ENCODE measurements around the gene SPINK8. TPM values are rescaled to one million over a fixed set of nuclear protein-coding genes. Genes with fewer than 3 reads are reported as not detected.

Gene SPINK8
- total and polyA plus RNA-seq, 2 of the 4 experiments (the other 2 are of a cell fraction) = not detected

GRCh38 chr3:48258530-48258929 is 74.9 kb downstream of the SPINK8 start:
- H4K8ac ChIP-seq (ENCODE audit: low read depth in 2 of 2, low read length in 2 of 2) = no peak overlapping the region
- dilution Hi-C loops (cut with HindIII; ENCODE audit: low sequenced_read_pairs, unreplicated experiment) (no loop called here), intact Hi-C loops (cut with micrococcal nuclease) (no loop called here), in situ Hi-C loops (cut with MboI; ENCODE audit: low sequenced_read_pairs) (no loop called here)
- no peak overlapping the region for H3K56ac ChIP-seq (ENCODE audit: extremely low read depth, insufficient read depth, low read length)
- BruUV-seq (replicated peaks) = no TSS peak
- 0 out of 2 replicates have a peak, but pooled peaks cover 3% of the 10 kb centered on the region for H3K36me3 ChIP-seq (ENCODE audit: control insufficient read depth, insufficient read depth, low read length)
- H3K23ac ChIP-seq (ENCODE audit: low read depth, low read length) = no peak overlapping the region
- H3K14ac ChIP-seq (replicated peaks; ENCODE audit: low read depth, low read length) = no peak overlapping the region
- peaks cover 0 to 2% of the 10 kb centered on the region in 2 experiments; a peak in 2 of 4 replicates for H3K79me1 ChIP-seq (ENCODE audit: low read depth in 1 of 2, low read length in 2 of 2)
- no peak overlapping the region for H3K4me3 ChIP-seq (ENCODE audit: insufficient read depth, low read depth, low read length)
- no peak overlapping the region for H2AFZ ChIP-seq (replicated peaks; ENCODE audit: low read length, poor library complexity)
- H3K9ac ChIP-seq (ENCODE audit: low read depth, low read length) = no peak overlapping the region
- H2BK5ac ChIP-seq (ENCODE audit: low read depth, low read length, poor library complexity, severe bottlenecking) = no peak overlapping the region
- H2AK9ac ChIP-seq (replicated peaks; ENCODE audit: low read depth, low read length, poor library complexity) = no peak overlapping the region
- no peak overlapping the region for H3K4ac ChIP-seq (ENCODE audit: low read depth, low read length)
- ChIA-PET POLR2A (ENCODE audit: unreplicated experiment) (no interaction called here), CTCF (no interaction called here)
- H2BK20ac ChIP-seq (ENCODE audit: low read depth, low read length) = no peak overlapping the region
- H4K5ac ChIP-seq (ENCODE audit: low read depth, low read length) = no peak overlapping the region
- TF ChIP-seq NFE2L2 (IDR thresholded peaks at IDR 0.05; ENCODE audit: low read depth, low read length) (no peak), ELK1 (IDR thresholded peaks at IDR 0.05; ENCODE audit: borderline replicate concordance, low read depth, low read length) (no peak)
- H3K4me2 ChIP-seq (ENCODE audit: low read depth, low read length) = no peak overlapping the region
- no peak overlapping the region for H4K91ac ChIP-seq (ENCODE audit: insufficient read depth, low read depth, low read length)
- no peaks in the 10 kb centered on the region for H3K9me1 ChIP-seq (ENCODE audit: insufficient read depth, low read length)
- no peaks in the 10 kb centered on the region for H3K4me1 ChIP-seq (ENCODE audit: control insufficient read depth, insufficient read depth, low read length)
- no peak overlapping the region for H2BK120ac ChIP-seq (ENCODE audit: low read depth, low read length)
- no peak for DNase-seq
- H4K20me1 ChIP-seq (ENCODE audit: insufficient read depth, low read length) = no peaks in the 10 kb centered on the region; the same call in 1 of the 2 replicates
- H3K27ac ChIP-seq (ENCODE audit: insufficient read depth, low read length) = no peak overlapping the region
- H2AK5ac ChIP-seq (ENCODE audit: low read depth, low read length) = no peak overlapping the region
- no CpG with 5 or more reads among the region's 1 CpG for WGBS, 2 experiments (ENCODE audit: extremely low coverage in 2 of 2, insufficient read length in 1 of 2)
- H3K9me3 ChIP-seq (ENCODE audit: control insufficient read depth, insufficient read depth, low read length) = no peaks in the 10 kb centered on the region
- no peaks in the 10 kb centered on the region for H3K27me3 ChIP-seq (ENCODE audit: control insufficient read depth, insufficient read depth, low read length)
- no peak for ATAC-seq (ENCODE audit: low read depth)
- H2BK15ac ChIP-seq (ENCODE audit: low read depth, low read length) = no peak overlapping the region
- H3K18ac ChIP-seq (ENCODE audit: low read depth, low read length) = no peak overlapping the region

Small RNA genes within 50 kb of the gene (microRNA-seq; reads per million reads assigned to microRNA genes)
- gene MIR2115 (ENCODE audit: insufficient read depth in 1 of 2, insufficient read length in 1 of 2, unreplicated experiment in 1 of 2) (0 reads per million in 2 experiments), gene RF00019 (ENCODE audit: insufficient read depth, insufficient read length) (not detected), gene RN7SL321P (ENCODE audit: insufficient read depth, insufficient read length) (not detected)

Small RNA genes within 50 kb of the gene (small RNA-seq; reads per million reads assigned to genes)
- gene MIR2115 = 0 reads per million in 5 experiments
- gene RF00019 = 0 reads per million in 5 experiments
- 0 reads per million in 5 experiments for gene RN7SL321P

Other genes starting within 250 kb of the SPINK8 start
- gene CDC25A, start 145.2 kb downstream of the SPINK8 start, total RNA-seq (2012; rRNA removed) = 9.7 and 10.6 TPM in 2 replicates
- 4.2 and 4.7 TPM in 2 replicates for gene CDC25A, start 145.2 kb downstream of the SPINK8 start, polyA plus RNA-seq (2012; rRNA removed)
- not detected in 2 replicates for gene CAMP, start 110.2 kb downstream of the SPINK8 start, total RNA-seq (2012; rRNA removed)
- not detected in 2 replicates for gene CAMP, start 110.2 kb downstream of the SPINK8 start, polyA plus RNA-seq (2012; rRNA removed)
- gene ZNF589, start 92.6 kb downstream of the SPINK8 start, total RNA-seq (2012; rRNA removed) = 3.9 and 4.7 TPM in 2 replicates
- gene ZNF589, start 92.6 kb downstream of the SPINK8 start, polyA plus RNA-seq (2012; rRNA removed) = 3.3 and 4.4 TPM in 2 replicates
- 15.6 and 23.3 TPM in 2 replicates for gene NME6, start 32.3 kb downstream of the SPINK8 start, total RNA-seq (2012; rRNA removed)
- gene NME6, start 32.3 kb downstream of the SPINK8 start, polyA plus RNA-seq (2012; rRNA removed) = 23.0 and 24.8 TPM in 2 replicates
- gene FBXW12, start 38.6 kb upstream of the SPINK8 start, total RNA-seq (2012; rRNA removed) = not detected in 2 replicates
- not detected in 2 replicates for gene FBXW12, start 38.6 kb upstream of the SPINK8 start, polyA plus RNA-seq (2012; rRNA removed)
- 5.2 and 9.2 TPM in 2 replicates for gene PLXNB1, start 96.4 kb upstream of the SPINK8 start, total RNA-seq (2012; rRNA removed)
- 25.3 and 27.0 TPM in 2 replicates for gene PLXNB1, start 96.4 kb upstream of the SPINK8 start, polyA plus RNA-seq (2012; rRNA removed)
- gene CCDC51, start 106.5 kb upstream of the SPINK8 start, total RNA-seq (2012; rRNA removed) = 15.3 and 16.1 TPM in 2 replicates
- 11.0 TPM in 2 replicates for gene CCDC51, start 106.5 kb upstream of the SPINK8 start, polyA plus RNA-seq (2012; rRNA removed)
- 81.9 and 131 TPM in 2 replicates for gene TMA7, start 106.6 kb upstream of the SPINK8 start, total RNA-seq (2012; rRNA removed)
- 220 and 240 TPM in 2 replicates for gene TMA7, start 106.6 kb upstream of the SPINK8 start, polyA plus RNA-seq (2012; rRNA removed)
- gene ATRIP, start 113.1 kb upstream of the SPINK8 start, total RNA-seq (2012; rRNA removed) = 7.2 and 10.8 TPM in 2 replicates
- 6.8 and 7.2 TPM in 2 replicates for gene ATRIP, start 113.1 kb upstream of the SPINK8 start, polyA plus RNA-seq (2012; rRNA removed)
- gene SHISA5, start 170.5 kb upstream of the SPINK8 start, total RNA-seq (2012; rRNA removed) = 82.3 and 88.6 TPM in 2 replicates
- 162 and 181 TPM in 2 replicates for gene SHISA5, start 170.5 kb upstream of the SPINK8 start, polyA plus RNA-seq (2012; rRNA removed)
- gene PFKFB4, start 223.1 kb upstream of the SPINK8 start, total RNA-seq (2012; rRNA removed) = 16.1 and 17.0 TPM in 2 replicates
- 14.8 and 16.9 TPM in 2 replicates for gene PFKFB4, start 223.1 kb upstream of the SPINK8 start, polyA plus RNA-seq (2012; rRNA removed)
- gene UCN2, start 230.1 kb upstream of the SPINK8 start, total RNA-seq (2012; rRNA removed) = 0.54 and 0.56 TPM in 2 replicates
- 2.3 and 2.7 TPM in 2 replicates for gene UCN2, start 230.1 kb upstream of the SPINK8 start, polyA plus RNA-seq (2012; rRNA removed)